H1 (cell line): ENCODE data around the gene KCNAB2. TPM values are rescaled to one million over a fixed set of nuclear protein-coding genes. Genes with fewer than 3 reads are reported as not detected.

Experiments used
- CTCF ChIA-PET: fragments of 300-600 bp; sonication (Branson Sonifier 250); formaldehyde crosslinking; loops from one replicate; lab custom pipeline; 2021; ENCODE audit not compliant: partially characterized antibody; lab: Charles Lee
- POLR2A ChIA-PET: fragments of 300-600 bp; sonication (Branson Sonifier 250); formaldehyde crosslinking; loops from one replicate; lab custom pipeline; 2021; ENCODE audit warnings: inconsistent platforms; ENCODE audit not compliant: partially characterized antibody; lab: Charles Lee
- DNase-seq, 2 experiments: peaks; one replicate each; pipeline versions ENCODE4 v3.0.0 to v3.0.0-alpha.2; 2010 to 2022; ENCODE audit warnings: low spot score in 2 of 2, low read depth in 1 of 2, mixed read lengths in 1 of 2
- FAIRE-seq: peaks from 2 replicates; lab custom pipeline; 2011; peaks lifted over from hg19 to GRCh38; lab: Jason Lieb, UNC
- H2AFZ ChIP-seq: 2 replicates; pipeline ENCODE4 v1.8.1; 2012; ENCODE audit warnings: low read length, inconsistent platforms
- H2AK5ac ChIP-seq: 2 replicates; pipeline ENCODE4 v1.6.1; 2013; ENCODE audit warnings: low read depth, low read length
- H2BK120ac ChIP-seq: replicated peaks from 2 replicates; pipeline ENCODE3; 2013; ENCODE audit warnings: low read depth, low read length, inconsistent platforms
- H2BK12ac ChIP-seq: 2 replicates; pipeline ENCODE4 v1.6.1; 2013; ENCODE audit warnings: low read depth, low read length
- H2BK15ac ChIP-seq: 2 replicates; pipeline ENCODE4 v1.6.1; 2013; ENCODE audit warnings: low read length
- H2BK20ac ChIP-seq: 2 replicates; pipeline ENCODE4 v1.6.1; 2013; ENCODE audit warnings: low read length
- H2BK5ac ChIP-seq: 2 replicates; pipeline ENCODE4 v1.6.1; 2013; ENCODE audit warnings: low read depth, low read length
- H3K14ac ChIP-seq: 2 replicates; pipeline ENCODE4 v1.6.1; 2013; ENCODE audit warnings: inconsistent platforms; ENCODE audit not compliant: insufficient read length
- H3K18ac ChIP-seq: 2 replicates; pipeline ENCODE4 v1.6.1; 2013; ENCODE audit warnings: low read length; ENCODE audit errors: extremely low read depth
- H3K23ac ChIP-seq: 2 replicates; pipeline ENCODE4 v1.6.1; 2013; ENCODE audit warnings: inconsistent platforms; ENCODE audit not compliant: insufficient read length
- H3K23me2 ChIP-seq: 2 replicates; pipeline ENCODE4 v1.6.1; 2013; ENCODE audit warnings: low read depth, low read length
- H3K27ac ChIP-seq: 2 replicates; pipeline ENCODE4 v1.6.1; 2011; ENCODE audit warnings: low read depth, low read length, inconsistent platforms
- H3K27me3 ChIP-seq, 4 experiments: replicated peaks in 1 of 4; 1 replicate in 1 of 4; 2 replicates in 3 of 4; pipeline versions ENCODE4 v1.6.1 to v1.8.1; 2011 to 2013; ENCODE audit warnings: low read length in 3 of 4, mild to moderate bottlenecking in 3 of 4, inconsistent platforms in 2 of 4, mixed read lengths in 2 of 4, moderate library complexity in 1 of 4; ENCODE audit not compliant: control insufficient read depth in 3 of 4, insufficient read depth in 3 of 4; ENCODE audit errors: extremely low read depth in 1 of 4
- H3K36me3 ChIP-seq, 4 experiments: 2 replicates each; pipeline versions ENCODE4 v1.6.1 to v1.8.1; 2011 to 2013; ENCODE audit warnings: mild to moderate bottlenecking in 4 of 4, low read length in 3 of 4, moderate library complexity in 2 of 4, control low read depth in 1 of 4, inconsistent platforms in 1 of 4; ENCODE audit not compliant: insufficient read depth in 4 of 4, control insufficient read depth in 2 of 4
- H3K4ac ChIP-seq: replicated peaks from 2 replicates; pipeline ENCODE3; 2013; ENCODE audit warnings: low read length, low read depth, mixed read lengths, inconsistent platforms; ENCODE audit not compliant: insufficient read length
- H3K4me1 ChIP-seq, 4 experiments: replicated peaks in 1 of 4; 1 replicate in 1 of 4; 2 replicates in 3 of 4; pipeline versions ENCODE4 v1.6.1 to v1.8.1; 2011 to 2013; ENCODE audit warnings: low read length in 3 of 4, inconsistent platforms in 2 of 4, mixed read lengths in 1 of 4; ENCODE audit not compliant: insufficient read depth in 4 of 4, control insufficient read depth in 3 of 4
- H3K4me2 ChIP-seq, 2 experiments: 2 replicates each; pipeline versions ENCODE4 v1.6.1 to v1.8.1; 2011 to 2013; ENCODE audit warnings: low read depth in 2 of 2, low read length in 2 of 2, control low read depth in 1 of 2, inconsistent platforms in 1 of 2, mild to moderate bottlenecking in 1 of 2; ENCODE audit not compliant: insufficient read depth in 1 of 2
- H3K4me3 ChIP-seq, 4 experiments: fragments of 200-600, 300-600 bp in 1 of 4; sonication (generic), shearing (Covaris generic), sonication (Bioruptor Twin) in 1 of 4; 2 replicates each; pipeline versions ENCODE4 v1.5.1 to v1.8.1; 2011 to 2016; ENCODE audit warnings: low read length in 4 of 4, low read depth in 3 of 4, control low read depth in 2 of 4, inconsistent platforms in 2 of 4, mild to moderate bottlenecking in 2 of 4, mixed read lengths in 1 of 4, moderate library complexity in 1 of 4; ENCODE audit not compliant: insufficient read depth in 2 of 4; ENCODE audit errors: extremely low read depth in 1 of 4
- H3K56ac ChIP-seq: replicated peaks from 2 replicates; pipeline ENCODE3; 2013; ENCODE audit warnings: low read depth, mild to moderate bottlenecking, mixed read lengths, low read length, inconsistent platforms; ENCODE audit not compliant: insufficient read length
- H3K79me1 ChIP-seq: 2 replicates; pipeline ENCODE4 v1.6.1; 2013; ENCODE audit warnings: low read depth, low read length, control low read depth
- H3K79me2 ChIP-seq, 2 experiments: 2 replicates each; pipeline versions ENCODE4 v1.6.1 to v1.8.1; 2012 to 2013; ENCODE audit warnings: low read length in 2 of 2, mild to moderate bottlenecking in 2 of 2, inconsistent platforms in 1 of 2; ENCODE audit not compliant: insufficient read depth in 2 of 2, control insufficient read depth in 1 of 2
- H3K9ac ChIP-seq, 4 experiments: replicated peaks in 1 of 4; 1 replicate in 1 of 4; 2 replicates in 3 of 4; pipeline versions ENCODE4 v1.6.1 to v1.8.1; 2011 to 2013; ENCODE audit warnings: low read depth in 3 of 4, low read length in 3 of 4, control low read depth in 2 of 4, mild to moderate bottlenecking in 2 of 4, moderate library complexity in 2 of 4, inconsistent platforms in 1 of 4; ENCODE audit errors: extremely low read depth in 1 of 4
- H3K9me3 ChIP-seq, 2 experiments: 2 replicates each; pipeline versions ENCODE4 v1.6.1 to v1.8.1; 2012 to 2013; ENCODE audit warnings: mild to moderate bottlenecking in 2 of 2, moderate library complexity in 2 of 2, control low read depth in 1 of 2, inconsistent platforms in 1 of 2, low read depth in 1 of 2, low read length in 1 of 2, mixed read lengths in 1 of 2; ENCODE audit not compliant: insufficient read depth in 2 of 2
- H4K20me1 ChIP-seq, 2 experiments: replicated peaks in 1 of 2; 2 replicates each; pipeline versions ENCODE3 to v1.8.1; 2011 to 2013; ENCODE audit warnings: inconsistent platforms in 2 of 2, low read length in 2 of 2, mild to moderate bottlenecking in 1 of 2; ENCODE audit not compliant: insufficient read depth in 2 of 2, control insufficient read depth in 1 of 2
- H4K5ac ChIP-seq: 2 replicates; pipeline ENCODE4 v1.6.1; 2013; ENCODE audit warnings: low read length, low read depth, mixed read lengths, inconsistent platforms; ENCODE audit not compliant: insufficient read length
- H4K8ac ChIP-seq: 2 replicates; pipeline ENCODE4 v1.8.0; 2013; ENCODE audit warnings: mild to moderate bottlenecking, moderate library complexity, low read length, inconsistent platforms; ENCODE audit not compliant: insufficient read depth; ENCODE audit errors: extremely low read depth
- H4K91ac ChIP-seq: replicated peaks from 2 replicates; pipeline ENCODE3; 2013; ENCODE audit warnings: low read length, mixed read lengths, inconsistent platforms; ENCODE audit not compliant: insufficient read length
- ATF3 ChIP-seq: IDR thresholded peaks from 2 replicates; pipeline ENCODE4 v1.6.1; 2011; ENCODE audit warnings: low read depth, mild to moderate bottlenecking, low read length; ENCODE audit not compliant: insufficient read depth
- CEBPB ChIP-seq: IDR thresholded peaks from 2 replicates; pipeline ENCODE4 v1.6.1; 2012; ENCODE audit warnings: low read depth, low read length
- RAD21 ChIP-seq, 2 experiments: IDR thresholded peaks in 1 of 2; conservative IDR thresholded peaks in 1 of 2; 2 replicates each; pipeline ENCODE4 v1.6.1; 2011; ENCODE audit warnings: low read depth in 2 of 2, low read length in 2 of 2, improper control_type of control experiment in 1 of 2, inconsistent platforms in 1 of 2, mild to moderate bottlenecking in 1 of 2, moderate library complexity in 1 of 2
- SP1 ChIP-seq: IDR thresholded peaks from 2 replicates; pipeline ENCODE4 v1.6.1; 2011; ENCODE audit warnings: low read depth, low read length
- TEAD4 ChIP-seq: IDR thresholded peaks from 2 replicates; pipeline ENCODE4 v1.6.1; 2012; ENCODE audit warnings: low read depth, low read length, inconsistent platforms, mixed read lengths
- YY1 ChIP-seq: IDR thresholded peaks from 2 replicates; pipeline ENCODE4 v1.6.1; 2011; ENCODE audit warnings: low read depth, mild to moderate bottlenecking, low read length
- polyA plus RNA-seq, 7 experiments: library from polyadenylated mRNA; depleted of rRNA in 3 of 7; stranded (reverse) in 5 of 7; unstranded in 2 of 7; fragments of >200 nt in 5 of 7; fragments of 200-250 nt in 2 of 7; gene quantifications; 1 replicate in 5 of 7; 2 replicates in 1 of 7; 4 replicates in 1 of 7; pipeline versions ENCODE4 v1.2.1 to v1.2.3, GENCODE V29; 2011 to 2013; ENCODE audit warnings: missing spikeins in 2 of 7, mixed read lengths in 2 of 7
- total RNA-seq: library from RNA; stranded (reverse); fragmentation: NEBNext Ultra II Directional; extraction: Animal tissue kit (Norgen Biotek cat#: 25700); gene quantifications from 2 replicates; pipeline ENCODE4 v1.2.1, GENCODE V29; 2021

The KCNAB2 gene
- total and polyA plus RNA-seq, 2 of the 8 experiments (the other 6 are each of a cell fraction or from before 2014, with no cell fraction given), result 4.5 to 7.0 TPM

- TF ChIP-seq TEAD4 (no peak), RAD21 (IDR thresholded peaks at IDR 0.05 in 1 of 2, conservative IDR thresholded peaks at IDR 0.05 in 1 of 2; ENCODE audit: low read depth in 2 of 2, low read length in 2 of 2) (no peak), SP1 (no peak), ATF3 (no peak), YY1 (no peak), CEBPB (no peak)
- H3K27ac ChIP-seq, result no peak overlapping the region
- no peak overlapping the region for H2BK12ac ChIP-seq
- H4K91ac ChIP-seq, result no peak overlapping the region
- H4K20me1 ChIP-seq, result no peaks in the 10 kb centered on the region
- ChIA-PET CTCF (interaction anchor here (0.7 kb wide), 1 partner anchor 39 kb away, joined by 3 read pairs; no protein-coding TSS in a partner anchor), POLR2A (no interaction called here)
- no peak overlapping the region for H2AFZ ChIP-seq
- no peak overlapping the region for H4K8ac ChIP-seq
- H3K4me3 ChIP-seq, result no peak overlapping the region
- FAIRE-seq, result no peak
- H3K9ac ChIP-seq, result no peak overlapping the region
- H2BK20ac ChIP-seq, result no peak overlapping the region
- H4K5ac ChIP-seq, result no peak overlapping the region
- H3K27me3 ChIP-seq, result 0 out of 7 replicates have a peak, but pooled peaks cover 0 to 2% (median 0%) of the 10 kb centered on the region in 4 experiments
- H3K14ac ChIP-seq, result no peak overlapping the region
- no peak overlapping the region for H2BK120ac ChIP-seq
- H3K18ac ChIP-seq, result no peak overlapping the region
- H3K36me3 ChIP-seq, result no peaks in the 10 kb centered on the region
- no peaks in the 10 kb centered on the region for H3K79me2 ChIP-seq
- no peaks in the 10 kb centered on the region for H3K23me2 ChIP-seq
- no peaks in the 10 kb centered on the region for H3K9me3 ChIP-seq
- no peak overlapping the region for H3K23ac ChIP-seq
- no peak overlapping the region for H2AK5ac ChIP-seq
- no peaks in the 10 kb centered on the region for H3K79me1 ChIP-seq
- no peaks in the 10 kb centered on the region for H3K4me1 ChIP-seq
- no peak overlapping the region for H3K4ac ChIP-seq
- H2BK5ac ChIP-seq, result no peak overlapping the region
- no peak overlapping the region for H3K56ac ChIP-seq
- H2BK15ac ChIP-seq, result no peak overlapping the region
- H3K4me2 ChIP-seq, result no peak overlapping the region
- no peak for DNase-seq
Measured at GRCh38 chr1:6117624-6118023, 71.9 kb downstream of the KCNAB2 start.
